ENCODE results near the gene PRPF40A.

PRPF40A gene

DNA sequence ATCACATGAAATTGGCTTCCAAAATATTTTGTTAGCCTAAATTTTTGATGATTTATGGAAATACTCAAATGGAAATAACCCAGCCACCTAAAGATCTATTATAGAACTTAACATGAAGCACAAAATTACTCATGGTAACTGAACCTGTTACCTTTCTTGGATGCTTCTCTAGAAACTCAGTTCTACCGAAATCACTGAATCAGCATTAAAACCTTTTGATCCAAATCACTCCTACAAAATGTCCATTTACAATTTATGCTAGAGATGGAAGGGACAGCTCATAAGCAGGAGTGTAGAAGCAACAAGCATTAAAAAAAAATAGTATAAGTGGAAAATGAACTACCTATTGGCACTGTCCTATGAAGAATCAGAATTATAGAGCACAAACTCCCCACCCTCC lies 2.1 kb downstream of the PRPF40A start (continued):
- TF ChIP-seq CREB5 (CRISPR knock-in tag; IDR thresholded peaks at IDR 0.05; ENCODE audit: low read depth) (no peak), ZFP30 (CRISPR knock-in tag; IDR thresholded peaks at IDR 0.05) (no peak), CSDC2 (CRISPR knock-in tag; IDR thresholded peaks at IDR 0.05) (no peak), ZNF8 (CRISPR knock-in tag; IDR thresholded peaks at IDR 0.05) (no peak), BACH2 (CRISPR knock-in tag; IDR thresholded peaks at IDR 0.05; ENCODE audit: borderline replicate concordance) (no peak), RARB (CRISPR knock-in tag; IDR thresholded peaks at IDR 0.05) (no peak), ZFP3 (CRISPR knock-in tag; IDR thresholded peaks at IDR 0.05) (no peak), ISL1 (CRISPR knock-in tag; IDR thresholded peaks at IDR 0.05) (no peak), OSR1 (CRISPR knock-in tag; IDR thresholded peaks at IDR 0.05) (no peak)

DNA sequence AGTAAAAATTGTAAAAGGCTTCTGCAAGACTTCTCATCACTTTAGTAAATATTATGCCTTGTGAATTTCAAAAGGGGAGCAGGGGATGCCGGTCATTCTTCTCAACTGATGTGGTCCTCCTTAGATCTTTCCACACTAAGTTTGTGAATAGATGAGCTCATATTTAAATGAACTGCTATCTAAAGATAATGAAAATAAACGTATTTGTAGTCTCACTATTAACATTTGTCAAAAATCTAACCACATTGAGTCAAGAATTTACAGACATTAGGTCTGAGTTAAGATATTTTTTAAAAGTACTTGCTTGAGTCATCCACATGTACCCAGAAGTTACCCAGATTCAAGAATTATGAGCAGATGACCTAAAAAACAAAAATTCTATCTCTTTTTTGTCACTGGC lies 6.5 kb downstream of the PRPF40A start:
- TF ChIP-seq CSRNP3 (CRISPR knock-in tag; IDR thresholded peaks at IDR 0.05) (no peak), ZC3H10 (CRISPR knock-in tag; IDR thresholded peaks at IDR 0.05) (no peak), PATZ1 (CRISPR knock-in tag; IDR thresholded peaks at IDR 0.05; ENCODE audit: borderline replicate concordance) (no peak), ARNTL (CRISPR knock-in tag; IDR thresholded peaks at IDR 0.05; ENCODE audit: borderline replicate concordance, low read depth) (no peak), ZNF565 (CRISPR knock-in tag; conservative IDR thresholded peaks at IDR 0.05; ENCODE audit: low read depth) (no peak), ESRRG (CRISPR knock-in tag; IDR thresholded peaks at IDR 0.05) (no peak), GLIS3 (CRISPR knock-in tag; IDR thresholded peaks at IDR 0.05) (no peak), BACH2 (CRISPR knock-in tag; IDR thresholded peaks at IDR 0.05; ENCODE audit: borderline replicate concordance) (no peak), CSDC2 (CRISPR knock-in tag; IDR thresholded peaks at IDR 0.05) (no peak), ZFP3 (CRISPR knock-in tag; IDR thresholded peaks at IDR 0.05) (no peak), ZNF8 (CRISPR knock-in tag; IDR thresholded peaks at IDR 0.05) (no peak), CREB5 (CRISPR knock-in tag; IDR thresholded peaks at IDR 0.05; ENCODE audit: low read depth) (no peak), POU6F1 (CRISPR knock-in tag; IDR thresholded peaks at IDR 0.05; ENCODE audit: borderline replicate concordance, low read depth) (no peak), ISL1 (CRISPR knock-in tag; IDR thresholded peaks at IDR 0.05) (no peak), OSR1 (CRISPR knock-in tag; IDR thresholded peaks at IDR 0.05) (no peak), ZNF70 (CRISPR knock-in tag; IDR thresholded peaks at IDR 0.05) (no peak), RARB (CRISPR knock-in tag; IDR thresholded peaks at IDR 0.05) (no peak), TOX (CRISPR knock-in tag; IDR thresholded peaks at IDR 0.05; ENCODE audit: borderline replicate concordance) (no peak)
- TF ChIP-seq, protein P1, sequence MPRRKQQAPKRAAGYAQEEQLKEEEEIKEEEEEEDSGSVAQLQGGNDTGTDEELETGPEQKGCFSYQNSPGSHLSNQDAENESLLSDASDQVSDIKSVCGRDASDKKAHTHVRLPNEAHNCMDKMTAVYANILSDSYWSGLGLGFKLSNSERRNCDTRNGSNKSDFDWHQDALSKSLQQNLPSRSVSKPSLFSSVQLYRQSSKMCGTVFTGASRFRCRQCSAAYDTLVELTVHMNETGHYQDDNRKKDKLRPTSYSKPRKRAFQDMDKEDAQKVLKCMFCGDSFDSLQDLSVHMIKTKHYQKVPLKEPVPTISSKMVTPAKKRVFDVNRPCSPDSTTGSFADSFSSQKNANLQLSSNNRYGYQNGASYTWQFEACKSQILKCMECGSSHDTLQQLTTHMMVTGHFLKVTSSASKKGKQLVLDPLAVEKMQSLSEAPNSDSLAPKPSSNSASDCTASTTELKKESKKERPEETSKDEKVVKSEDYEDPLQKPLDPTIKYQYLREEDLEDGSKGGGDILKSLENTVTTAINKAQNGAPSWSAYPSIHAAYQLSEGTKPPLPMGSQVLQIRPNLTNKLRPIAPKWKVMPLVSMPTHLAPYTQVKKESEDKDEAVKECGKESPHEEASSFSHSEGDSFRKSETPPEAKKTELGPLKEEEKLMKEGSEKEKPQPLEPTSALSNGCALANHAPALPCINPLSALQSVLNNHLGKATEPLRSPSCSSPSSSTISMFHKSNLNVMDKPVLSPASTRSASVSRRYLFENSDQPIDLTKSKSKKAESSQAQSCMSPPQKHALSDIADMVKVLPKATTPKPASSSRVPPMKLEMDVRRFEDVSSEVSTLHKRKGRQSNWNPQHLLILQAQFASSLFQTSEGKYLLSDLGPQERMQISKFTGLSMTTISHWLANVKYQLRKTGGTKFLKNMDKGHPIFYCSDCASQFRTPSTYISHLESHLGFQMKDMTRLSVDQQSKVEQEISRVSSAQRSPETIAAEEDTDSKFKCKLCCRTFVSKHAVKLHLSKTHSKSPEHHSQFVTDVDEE (CRISPR knock-in tag; IDR thresholded peaks at IDR 0.05): no peak
- ATAC-seq: no peak

DNA sequence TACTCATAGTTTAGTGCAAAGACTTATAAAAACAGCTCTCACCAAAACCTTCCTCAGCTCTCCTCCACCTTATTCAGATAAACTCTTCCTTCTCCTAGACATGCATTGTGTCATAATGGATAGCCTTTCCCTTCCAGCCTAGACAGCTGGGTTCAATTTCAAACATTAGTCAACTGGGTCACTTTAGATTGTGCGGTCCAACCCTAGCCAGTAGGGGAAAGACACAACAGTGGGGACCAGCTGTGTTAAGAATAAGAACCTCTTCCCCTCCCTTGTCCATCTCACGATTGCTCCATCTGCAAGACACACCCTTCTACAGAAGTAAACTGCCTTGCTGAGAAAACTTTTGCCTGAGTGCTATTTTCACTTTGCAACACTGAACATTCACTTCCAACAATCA lies 8.5 kb downstream of the PRPF40A start:
- no peak for ATAC-seq
- TF ChIP-seq ISL1 (CRISPR knock-in tag; IDR thresholded peaks at IDR 0.05): no peak
- TF ChIP-seq ZNF70 (CRISPR knock-in tag; IDR thresholded peaks at IDR 0.05): no peak
- no peak for TF ChIP-seq ZFP3 (CRISPR knock-in tag; IDR thresholded peaks at IDR 0.05)
- no peak for TF ChIP-seq TCF4 (CRISPR knock-in tag; IDR thresholded peaks at IDR 0.05; ENCODE audit: borderline replicate concordance)
- TF ChIP-seq ARNTL (CRISPR knock-in tag; IDR thresholded peaks at IDR 0.05; ENCODE audit: borderline replicate concordance, low read depth): no peak
